COLO829 (cell line): ENCODE data around the gene HACD1.

Experiments
- DNase-seq: peaks from one replicate; pipeline ENCODE4 v3.0.0; 2012; ENCODE audit warnings: low spot score

HACD1 gene

DNA sequence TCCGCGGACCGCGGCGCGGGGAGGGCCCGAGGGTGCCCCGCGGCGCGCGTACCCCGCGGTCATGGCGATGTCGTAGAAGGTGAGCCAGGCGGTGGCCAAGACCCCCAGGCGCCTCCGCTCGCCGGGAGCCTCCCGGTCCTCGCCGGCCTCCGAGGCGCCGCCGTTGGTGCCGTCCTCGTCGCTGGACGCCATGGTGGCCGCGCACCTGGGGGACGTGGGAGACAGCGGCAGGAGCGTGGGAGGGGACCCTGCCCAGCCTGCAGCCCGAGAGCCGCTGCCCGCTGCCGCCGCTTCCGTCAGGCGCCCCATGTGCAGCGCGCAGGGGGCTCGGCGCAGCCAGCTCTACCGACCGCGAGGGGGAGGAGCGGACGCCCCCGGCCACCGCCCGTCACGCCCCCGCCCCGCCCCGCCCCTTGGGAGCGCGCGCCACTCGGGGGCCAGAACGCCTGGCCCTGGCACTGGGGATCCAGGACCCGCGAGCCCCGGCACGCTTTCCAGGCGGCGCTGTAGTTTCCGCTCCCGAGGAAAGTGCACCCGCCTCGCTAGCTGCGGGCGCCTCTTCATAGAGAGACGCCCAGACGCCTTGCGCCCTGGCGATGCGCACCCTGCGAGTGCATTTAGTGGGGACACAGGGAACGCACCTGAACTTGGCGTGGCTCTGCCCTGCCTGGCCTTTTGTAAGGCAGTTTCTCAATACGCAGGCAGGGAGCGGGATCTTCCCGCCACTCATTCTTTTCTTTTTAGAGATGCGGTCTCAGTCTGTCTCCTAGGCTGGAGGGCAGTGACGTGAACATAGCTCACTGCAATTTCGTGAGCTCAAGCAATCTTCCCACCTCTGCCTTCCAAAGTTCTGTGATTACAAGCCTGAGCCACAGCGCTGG, at the start of gene HACD1:
HACD1 (minus strand) TSS at position 344 of the 881 bp plus-strand sequence; CDS start at position 309, 35 bp downstream.
- no peak for DNase-seq

DNA sequence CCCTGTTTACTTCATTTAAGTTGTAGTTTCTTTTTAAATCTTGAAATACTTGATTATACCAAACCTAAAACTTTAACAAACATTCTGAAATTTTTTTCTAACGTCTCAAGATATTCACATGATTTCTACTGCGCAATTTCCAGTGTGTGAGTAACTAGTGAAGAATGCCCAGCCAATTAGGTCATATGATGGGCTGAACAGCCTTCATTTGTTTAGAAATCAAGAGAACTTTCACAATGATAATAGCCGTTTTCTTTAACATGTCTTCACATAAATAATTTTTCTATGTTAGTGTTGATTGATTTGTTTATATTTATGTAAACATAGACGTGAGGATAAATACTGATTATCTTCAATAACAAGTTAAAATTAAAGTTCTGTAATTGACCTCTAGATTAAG, 48.6 kb upstream of the HACD1 start:
- no peak for DNase-seq

DNA sequence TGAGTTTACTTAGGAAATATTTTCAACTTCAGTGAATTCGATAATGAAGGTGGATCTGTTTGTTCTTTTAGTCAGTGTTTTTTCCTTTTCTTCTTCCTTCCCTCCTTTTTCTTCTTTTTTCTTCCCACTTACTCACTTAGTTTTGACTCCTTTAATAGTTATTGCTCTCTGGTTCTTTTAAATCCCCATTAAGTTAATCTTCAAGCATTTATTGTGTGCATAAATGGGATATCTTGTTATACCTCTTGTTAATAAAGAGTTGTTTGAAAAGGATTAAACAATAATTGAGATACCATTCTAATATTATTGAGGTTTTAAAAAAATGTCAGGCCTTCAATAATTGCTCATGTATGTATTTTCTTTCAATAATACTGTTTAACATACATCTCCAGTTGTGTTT, 46.3 kb upstream of the HACD1 start:
- DNase-seq = no peak

DNA sequence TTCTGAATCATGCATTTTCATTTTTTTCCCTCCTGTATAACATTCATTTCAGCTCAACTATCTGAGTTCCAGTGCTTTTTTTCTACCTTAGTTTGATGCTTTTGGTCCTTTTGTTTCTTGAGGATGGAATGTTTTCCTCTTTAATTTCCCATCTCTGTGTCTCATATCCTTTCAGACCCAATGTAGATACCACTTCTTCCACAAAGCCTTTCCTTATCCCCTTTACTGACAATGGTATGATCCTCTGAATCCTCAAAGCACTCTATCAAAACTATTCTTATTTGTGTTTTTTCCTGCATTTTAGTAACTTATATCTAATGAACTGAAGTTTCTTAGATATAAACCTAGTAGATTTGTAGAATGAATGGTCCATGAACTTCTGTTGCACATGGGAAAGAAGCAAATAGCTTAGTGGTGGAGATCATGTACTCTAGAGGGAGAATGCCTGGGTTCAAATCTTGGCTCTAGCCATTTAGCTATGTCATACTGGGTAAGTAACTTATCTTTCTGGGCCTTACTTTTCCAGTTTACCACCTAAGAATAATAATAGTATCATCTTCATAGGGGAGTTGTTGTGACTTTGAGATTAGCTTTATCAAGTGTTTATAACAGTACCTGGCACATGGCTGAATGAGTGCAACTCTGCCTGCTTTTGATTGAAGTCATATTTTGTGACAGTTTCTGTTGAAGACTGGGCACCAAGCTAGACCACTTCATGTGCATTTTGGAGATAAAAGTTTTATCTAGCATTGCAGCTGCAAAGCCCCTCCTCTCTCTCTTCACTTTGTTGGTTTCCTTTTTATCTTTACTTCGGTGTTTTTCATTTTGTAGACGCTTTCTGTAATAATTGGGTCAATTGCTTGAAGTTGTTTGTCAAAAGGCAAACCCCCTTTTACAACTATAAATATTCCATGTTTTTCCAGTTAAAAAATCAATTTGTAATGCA, 45.3 kb upstream of the HACD1 start:
- DNase-seq = no peak

DNA sequence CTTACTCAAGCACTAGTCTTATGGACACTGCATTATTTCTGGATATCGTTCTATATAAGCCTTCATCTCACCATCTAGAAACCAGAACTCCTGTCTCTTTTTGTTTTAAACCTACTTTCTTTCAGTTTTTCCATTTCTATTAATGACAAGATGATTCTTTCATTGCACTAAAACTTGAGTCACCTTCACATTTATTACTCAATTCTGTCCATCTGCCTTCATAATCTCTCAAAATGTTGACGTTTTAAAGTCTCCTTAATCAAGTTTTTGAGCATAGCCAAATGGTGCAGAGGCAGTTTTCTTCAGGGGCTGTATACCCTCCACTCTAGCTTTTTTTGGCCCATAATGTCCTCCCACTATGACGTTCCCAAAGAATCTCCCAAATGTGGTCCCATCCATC, 44.3 kb upstream of the HACD1 start:
- no peak for DNase-seq

DNA sequence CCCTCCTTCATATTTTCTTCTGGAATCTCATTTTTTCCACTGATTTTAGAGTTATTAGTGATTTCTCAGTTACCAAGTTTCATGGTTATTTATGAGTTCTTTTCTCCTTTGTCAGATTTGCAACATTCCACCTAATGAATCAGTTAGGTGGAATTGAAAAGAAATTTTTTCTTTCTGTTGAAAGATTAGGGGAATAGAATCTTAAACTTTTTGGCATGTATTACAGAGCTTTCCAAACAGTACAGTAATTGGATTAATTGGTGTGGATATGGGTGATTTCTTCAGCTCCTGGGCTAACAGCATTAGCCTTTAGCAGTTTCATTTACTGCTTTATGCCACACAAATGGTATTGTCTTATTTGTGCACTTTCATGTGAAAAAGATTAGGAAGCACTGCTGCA, 43.7 kb upstream of the HACD1 start:
- no peak for DNase-seq

- no peak for DNase-seq
These were observed 42.2 kb upstream of the HACD1 start for GRCh38 chr10:17659365-17659764.

- DNase-seq = no peak
These were observed 39.9 kb upstream of the HACD1 start for GRCh38 chr10:17657103-17657500.

- DNase-seq = peak; percentile 39
These were observed 38.5 kb upstream of the HACD1 start for GRCh38 chr10:17655567-17656146.

DNA sequence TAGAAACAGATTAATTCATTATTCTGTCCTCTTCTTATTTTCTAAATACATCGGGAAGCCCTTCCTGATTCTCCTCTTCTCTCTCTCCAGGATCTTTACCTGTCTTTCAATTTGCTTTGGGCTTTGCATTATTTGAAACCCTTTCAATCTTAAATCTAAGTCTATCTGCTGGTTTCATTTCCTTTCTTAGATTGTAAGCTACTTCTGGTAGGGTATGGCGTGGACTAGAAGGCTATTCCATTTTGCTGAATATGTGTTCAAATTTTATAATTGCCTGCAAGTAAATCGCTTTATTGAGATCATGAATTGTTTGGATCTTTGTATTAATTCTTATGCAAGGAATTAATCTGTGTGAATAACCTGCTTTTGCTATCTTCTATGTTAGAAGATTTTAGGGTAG, 37.8 kb upstream of the HACD1 start:
- DNase-seq = no peak

DNA sequence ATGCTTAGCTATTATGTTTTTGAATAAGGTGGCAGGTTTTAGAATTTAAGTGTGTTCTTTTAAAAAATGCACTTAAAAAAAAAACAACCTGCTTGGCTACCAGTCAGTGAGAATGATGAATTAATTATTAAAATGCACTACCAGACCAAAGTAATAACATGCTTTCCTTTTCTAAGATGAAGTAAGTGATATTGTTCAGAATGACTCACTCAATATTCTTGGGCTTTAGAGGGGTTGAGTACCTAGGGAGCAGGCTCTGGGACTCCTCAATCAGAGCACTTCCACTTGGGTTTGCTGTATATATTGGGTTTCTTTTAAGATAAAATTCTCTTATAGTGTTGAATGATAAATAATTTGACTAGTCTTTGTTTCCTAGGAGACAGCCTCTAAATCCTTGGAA, 35.4 kb upstream of the HACD1 start:
- no peak for DNase-seq

GRCh38 chr10:17651896-17652295, 34.7 kb upstream of the HACD1 start:
- DNase-seq = no peak

DNA sequence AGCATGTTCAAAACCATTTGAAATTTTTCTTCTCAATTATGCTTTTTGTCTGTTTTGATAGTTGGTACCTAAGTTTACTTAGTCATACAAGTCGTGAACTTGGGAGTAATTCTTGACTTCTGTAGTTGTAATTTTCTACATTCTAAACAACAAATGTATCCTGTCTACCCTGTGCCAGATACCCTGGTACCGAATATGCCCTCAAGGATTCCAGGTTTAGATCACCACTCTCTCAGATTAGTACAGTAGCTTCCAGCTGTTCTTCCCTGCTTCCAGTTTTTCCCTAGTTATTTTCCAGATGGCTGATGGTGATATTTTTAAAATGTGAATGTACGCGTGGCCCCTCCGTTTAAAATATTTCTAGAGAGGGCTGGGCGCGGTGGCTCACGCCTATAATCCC, 33.2 kb upstream of the HACD1 start:
- DNase-seq = no peak

GRCh38 chr10:17649836-17650235, 32.7 kb upstream of the HACD1 start:
- DNase-seq = no peak

DNA sequence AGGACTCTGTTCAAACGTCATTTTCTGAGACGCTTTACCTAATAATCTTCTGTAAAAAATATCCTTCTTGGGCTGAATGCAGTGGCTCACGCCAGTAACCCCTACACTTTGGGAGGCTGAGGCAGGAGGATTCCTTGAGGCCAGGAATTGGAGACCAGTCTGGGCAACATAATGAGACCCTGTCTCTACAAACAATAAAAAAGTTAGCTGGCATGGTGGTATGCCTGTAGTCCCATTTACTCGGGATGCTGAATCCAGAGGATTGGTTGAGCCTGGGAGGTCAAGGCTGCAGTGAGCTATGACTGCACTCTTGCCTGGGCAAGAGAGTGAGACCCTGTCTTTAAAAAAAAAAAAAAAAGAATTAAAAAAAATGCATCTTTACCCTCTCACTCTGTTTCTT, 31.9 kb upstream of the HACD1 start:
- DNase-seq = no peak

- no peak for DNase-seq
These were observed 31.3 kb upstream of the HACD1 start for GRCh38 chr10:17648243-17649035.

DNA sequence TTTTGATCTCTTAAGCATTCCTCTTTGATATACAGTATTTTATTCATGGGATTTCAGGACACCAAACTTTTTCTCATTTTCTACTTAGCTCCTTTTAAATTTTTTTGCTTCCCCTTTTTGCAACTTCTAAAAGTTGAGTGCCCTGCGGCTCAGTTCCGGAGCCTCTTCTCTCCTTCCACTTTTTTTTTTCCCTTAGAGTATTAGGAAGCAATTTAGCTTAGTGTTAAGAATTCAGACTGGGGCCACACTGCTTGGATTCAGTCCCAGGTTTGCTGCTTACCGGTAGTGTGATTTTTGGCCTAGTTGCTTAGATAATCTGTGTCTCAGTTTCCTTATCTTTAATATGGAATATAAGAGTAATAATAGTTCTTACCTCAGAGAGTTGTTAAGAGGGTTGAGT, 30.2 kb upstream of the HACD1 start:
- no peak for DNase-seq

DNA sequence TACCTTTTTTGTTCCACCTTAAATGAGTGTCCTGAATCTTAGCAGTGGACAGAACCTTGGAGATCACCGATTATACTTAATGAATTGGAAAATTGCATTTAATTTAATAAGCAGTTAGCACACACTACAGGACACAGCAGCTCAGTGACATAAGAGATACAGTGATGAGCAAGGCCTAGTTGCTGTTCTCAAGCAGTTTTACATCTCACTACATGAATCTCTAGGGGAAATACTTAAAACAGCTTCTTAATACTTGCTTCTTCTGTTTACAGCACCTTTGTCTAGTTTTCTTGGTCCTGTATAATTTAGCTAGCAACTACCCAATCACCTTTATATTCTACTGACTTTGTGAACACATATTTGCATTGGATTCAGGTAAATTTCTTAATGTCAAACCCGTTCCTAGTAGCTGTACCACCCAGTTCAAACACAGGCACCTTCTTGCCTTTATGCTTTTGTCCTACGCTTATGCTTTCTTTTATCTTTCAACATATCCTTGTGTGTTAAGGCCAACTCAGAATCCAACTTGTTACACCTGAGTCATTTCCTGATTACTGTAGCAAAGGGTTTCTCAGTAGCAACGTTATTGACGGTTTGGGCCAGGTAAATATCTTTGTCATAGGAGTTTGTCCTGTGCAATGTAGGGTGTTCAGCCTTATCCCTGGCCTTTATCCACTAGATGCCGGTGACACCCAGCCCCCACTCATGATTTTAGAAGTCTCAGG, 28.6 kb upstream of the HACD1 start:
- no peak for DNase-seq

- DNase-seq = no peak
These were observed 27.3 kb upstream of the HACD1 start for GRCh38 chr10:17644485-17644943.

DNA sequence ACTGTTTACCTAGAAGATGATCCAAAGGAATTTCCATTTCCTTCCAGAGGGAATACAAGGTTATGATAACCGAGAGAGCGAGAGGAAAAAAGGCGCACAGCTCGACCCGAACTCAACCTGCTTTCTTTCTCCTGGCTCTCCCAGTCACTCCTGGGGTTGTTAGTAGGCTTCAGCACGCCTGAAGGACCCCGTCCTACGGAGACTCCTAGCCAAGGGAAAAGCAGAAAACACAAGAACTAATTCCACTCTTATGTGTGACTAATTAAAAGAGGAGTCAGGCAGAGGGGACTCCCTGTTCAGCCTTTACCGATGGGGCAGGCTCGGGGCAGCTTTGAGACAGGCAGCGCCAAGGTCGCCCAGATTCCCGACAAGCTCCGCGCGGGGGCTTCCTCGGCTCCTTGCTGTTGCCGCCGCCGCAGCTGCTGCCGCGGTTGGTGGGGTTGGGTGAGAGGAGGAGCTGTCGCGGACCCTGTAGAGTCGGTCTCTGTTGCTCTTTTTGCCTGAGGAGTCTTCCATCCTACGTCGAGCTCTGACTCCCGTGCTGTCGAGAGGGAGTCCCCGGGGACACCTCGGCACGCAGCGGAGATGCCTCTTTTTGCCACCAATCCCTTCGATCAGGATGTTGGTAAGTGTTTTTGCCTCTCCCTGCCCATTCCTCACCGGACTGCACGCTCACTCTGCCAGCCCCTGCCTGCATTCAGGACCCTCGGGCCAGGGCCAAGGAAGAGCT, 26.7 kb upstream of the HACD1 start, which contains the start of gene STAM:
STAM (plus strand) TSS at position 397 of the 730 bp plus-strand sequence; CDS start at position 586, 189 bp downstream.
- peak; percentile 78 for DNase-seq
